BJ (cell line): ENCODE results near the gene TUBB4B. TPM values are rescaled to one million over a fixed set of nuclear protein-coding genes. Genes with fewer than 3 reads are reported as not detected.
A peak's percentile ranks its signal among the peaks of the same experiment; 100 is the strongest.

ENCODE experiments used
- CTCF ChIA-PET: fragments of 350-600 bp; formaldehyde crosslinking; extraction: SDS; loops from one replicate; lab custom pipeline; 2021; ENCODE audit warnings: antibody characterized with exemption, inconsistent platforms; lab: Yijun Ruan, JAX
- POLR2A ChIA-PET: fragments of 300-600 bp; sonication (Branson Sonifier 250); formaldehyde crosslinking; extraction: SDS; loops from one replicate; lab custom pipeline; 2021; ENCODE audit warnings: antibody characterized with exemption; lab: Charles Lee
- DNase-seq: peaks from one replicate; pipeline ENCODE4 v3.0.0-alpha.2; 2011; ENCODE audit warnings: low read depth
- H3K27me3 ChIP-seq: 2 replicates; pipeline ENCODE4 v1.6.0; 2011; ENCODE audit warnings: low read length; ENCODE audit not compliant: control insufficient read depth, insufficient read depth
- H3K36me3 ChIP-seq: 2 replicates; pipeline ENCODE4 v1.5.1; 2011; ENCODE audit warnings: low read length; ENCODE audit not compliant: control insufficient read depth, insufficient read depth
- H3K4me3 ChIP-seq: 2 replicates; pipeline ENCODE4 v1.5.1; 2011; ENCODE audit warnings: low read depth, mild to moderate bottlenecking, control low read depth, low read length
- polyA plus RNA-seq: library from polyadenylated mRNA; depleted of rRNA; stranded (reverse); fragments of >200 nt; gene quantifications from 2 replicates; pipeline ENCODE4 v1.2.3, GENCODE V29; 2011
- TF ChIP-seq, protein P1 (sequence below): IDR thresholded peaks from 2 replicates; pipeline ENCODE4 v1.5.1; 2011; ENCODE audit warnings: low read depth, mild to moderate bottlenecking, control low read depth, inconsistent platforms, low read length, moderate library complexity; ENCODE audit not compliant: insufficient read depth

TUBB4B gene
- polyA plus RNA-seq, 1 experiment: 385 TPM

- CTCF ChIA-PET: interaction anchor here (0.6 to 4.2 kb wide), 26 partner anchors 10 to 198 kb away, joined by 3 to 37 read pairs (median 5); partner anchors contain the start of genes ABCA2, DPP7, NPDC1 and SSNA1
- no peak within 1 kb of the TSS for H3K4me3 ChIP-seq
- no peaks in the 10 kb centered on the region for H3K27me3 ChIP-seq
- no peaks in the 10 kb centered on the region; the same call in 1 of the 2 replicates for H3K36me3 ChIP-seq
- TF ChIP-seq, protein P1, sequence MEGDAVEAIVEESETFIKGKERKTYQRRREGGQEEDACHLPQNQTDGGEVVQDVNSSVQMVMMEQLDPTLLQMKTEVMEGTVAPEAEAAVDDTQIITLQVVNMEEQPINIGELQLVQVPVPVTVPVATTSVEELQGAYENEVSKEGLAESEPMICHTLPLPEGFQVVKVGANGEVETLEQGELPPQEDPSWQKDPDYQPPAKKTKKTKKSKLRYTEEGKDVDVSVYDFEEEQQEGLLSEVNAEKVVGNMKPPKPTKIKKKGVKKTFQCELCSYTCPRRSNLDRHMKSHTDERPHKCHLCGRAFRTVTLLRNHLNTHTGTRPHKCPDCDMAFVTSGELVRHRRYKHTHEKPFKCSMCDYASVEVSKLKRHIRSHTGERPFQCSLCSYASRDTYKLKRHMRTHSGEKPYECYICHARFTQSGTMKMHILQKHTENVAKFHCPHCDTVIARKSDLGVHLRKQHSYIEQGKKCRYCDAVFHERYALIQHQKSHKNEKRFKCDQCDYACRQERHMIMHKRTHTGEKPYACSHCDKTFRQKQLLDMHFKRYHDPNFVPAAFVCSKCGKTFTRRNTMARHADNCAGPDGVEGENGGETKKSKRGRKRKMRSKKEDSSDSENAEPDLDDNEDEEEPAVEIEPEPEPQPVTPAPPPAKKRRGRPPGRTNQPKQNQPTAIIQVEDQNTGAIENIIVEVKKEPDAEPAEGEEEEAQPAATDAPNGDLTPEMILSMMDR: peak; percentile 91
- POLR2A ChIA-PET: interaction anchor here (0.5 kb wide), 1 partner anchor 22 kb away, joined by 6 read pairs; no protein-coding TSS in a partner anchor
- no peak for DNase-seq
Measured at GRCh38 chr9:137227054-137227852, 13.8 kb upstream of the TUBB4B start, which contains the start of gene RNF224. Gene RNF224 (plus strand): TSS chr9:137227502. CDS start chr9:137228336, 834 bp downstream.

DNA sequence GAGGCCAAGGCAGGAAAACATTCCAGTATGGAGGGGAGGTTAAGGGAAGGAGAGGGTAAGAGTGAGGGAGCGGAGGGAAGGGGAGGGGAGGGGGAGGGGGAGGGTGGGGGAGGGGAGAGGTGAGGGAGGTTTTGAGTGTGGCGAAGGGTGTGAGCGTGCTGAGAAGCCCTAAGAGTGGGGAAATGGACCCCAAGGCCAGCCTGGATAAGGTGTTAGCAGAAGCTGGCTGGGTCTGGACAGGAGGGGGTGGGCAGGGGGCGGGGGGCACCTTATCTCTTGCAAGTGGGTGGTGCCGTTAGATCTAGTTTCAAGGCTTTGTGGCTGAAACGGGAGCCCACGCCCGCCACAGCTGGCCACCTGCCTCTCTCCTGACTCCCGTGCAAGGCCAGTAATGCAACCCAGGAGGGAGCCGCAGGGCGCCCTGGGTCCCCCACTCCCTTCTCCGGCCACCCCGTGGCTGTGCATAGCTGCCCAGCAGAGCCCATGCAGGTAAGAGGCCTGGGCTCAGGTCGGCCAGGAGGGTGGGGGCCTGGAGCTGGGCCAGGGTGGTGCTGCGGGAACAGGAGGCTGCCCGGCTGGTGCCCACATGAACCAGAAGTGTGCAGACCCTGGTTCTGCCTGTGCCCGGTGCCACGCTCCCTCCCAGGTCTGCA lies 13.1 kb upstream of the TUBB4B start:
- Histone ChIP-seq H3K27me3 (no peaks in the 10 kb centered on the region), H3K36me3 (no peaks in the 10 kb centered on the region; the same call in 1 of the 2 replicates), H3K4me3 (no peak overlapping the region)
- TF ChIP-seq, protein P1: no peak
- POLR2A ChIA-PET: interaction anchor here (0.5 kb wide), 1 partner anchor 23 kb away, joined by 6 read pairs; no protein-coding TSS in a partner anchor
- no peak for DNase-seq
- CTCF ChIA-PET: interaction anchor here (0.7 to 4.2 kb wide), 23 partner anchors 9 to 199 kb away, joined by 3 to 37 read pairs (median 6); partner anchors contain the start of genes ABCA2, DPP7, NPDC1 and SSNA1

DNA sequence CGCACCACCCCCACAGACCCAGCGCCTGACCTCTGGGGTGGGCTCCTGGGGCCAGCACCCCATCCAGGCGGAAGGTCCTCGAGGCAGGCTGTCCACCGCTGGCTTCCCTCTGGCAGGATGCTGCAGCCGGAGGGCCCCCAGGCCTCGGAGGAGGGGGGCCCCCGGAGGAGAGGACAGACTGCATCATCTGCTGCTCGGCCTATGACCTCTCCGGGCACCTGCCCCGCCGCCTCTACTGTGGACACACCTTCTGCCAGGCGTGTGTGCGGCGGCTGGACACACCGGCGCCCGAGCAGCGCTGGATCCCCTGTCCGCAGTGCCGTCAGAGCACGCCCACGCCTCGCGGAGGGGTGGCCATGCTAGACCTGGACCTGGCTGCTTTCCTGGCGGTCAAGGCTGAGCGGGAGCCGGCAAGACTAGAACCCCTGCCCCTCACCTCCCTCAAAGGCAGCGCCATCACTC lies 12.6 kb upstream of the TUBB4B start:
- ChIA-PET POLR2A (no interaction called here), CTCF (interaction anchor here (0.7 to 4.2 kb wide), 9 partner anchors 9 to 182 kb away, joined by 3 to 37 read pairs (median 11); partner anchors contain the start of genes NPDC1 and TUBB4B)
- no peak overlapping the region for H3K4me3 ChIP-seq
- H3K27me3 ChIP-seq: no peaks in the 10 kb centered on the region
- no peaks in the 10 kb centered on the region; the same call in 1 of the 2 replicates for H3K36me3 ChIP-seq
- TF ChIP-seq, protein P1: no peak
- no peak for DNase-seq

GRCh38 chr9:137228968-137229896 lies 11.9 kb upstream of the TUBB4B start:
- H3K36me3 ChIP-seq: no peaks in the 10 kb centered on the region; the same call in 1 of the 2 replicates
- ChIA-PET CTCF (interaction anchor here (1.2 to 4.2 kb wide), 4 partner anchors 20 to 180 kb away, joined by 4 to 37 read pairs (median 8); no protein-coding TSS in a partner anchor), POLR2A (no interaction called here)
- TF ChIP-seq, protein P1: no peak
- H3K4me3 ChIP-seq: no peak overlapping the region
- DNase-seq: no peak
- H3K27me3 ChIP-seq: no peaks in the 10 kb centered on the region
